HepG2 (cell line): Measurements from ENCODE around the gene EEF1AKMT4. TPM values are rescaled to one million over a fixed set of nuclear protein-coding genes. Genes with fewer than 3 reads are reported as not detected.

Source experiments
- ATAC-seq: fragments of 200-7000 bp; cut with Tn5 transposase; 3 replicates; pipeline ENCODE4 v1.9.1; 2020; ENCODE audit warnings: mild to moderate bottlenecking, moderate library complexity
- BruUV-seq: library from RNA; stranded (reverse); fragments of 400-500 nt; replicated peaks from 2 replicates; lab custom pipeline; 2021; lab: Mats Ljungman, UMichigan
- CTCF ChIA-PET: fragments of 300-600 bp; formaldehyde crosslinking; extraction: SDS; loops from one replicate; lab custom pipeline; 2021; ENCODE audit warnings: low total read pairs, inconsistent platforms, low intra/inter-chr PET ratio; lab: Yijun Ruan, JAX
- POLR2A ChIA-PET: fragments of 350-600 bp; sonication (Branson Sonifier 250); formaldehyde crosslinking; loops from one replicate; lab custom pipeline; 2020; ENCODE audit warnings: antibody characterized with exemption, inconsistent platforms; lab: Yijun Ruan, JAX
- DNase-seq: peaks from one replicate; pipeline ENCODE4 v3.0.0-alpha.2; 2015; ENCODE audit warnings: low spot score
- FAIRE-seq: peaks from 3 replicates; lab custom pipeline; 2011; peaks lifted over from hg19 to GRCh38; lab: Jason Lieb, UNC
- H2AFZ ChIP-seq: one replicate; pipeline ENCODE4 v1.6.1; 2011; ENCODE audit warnings: low read length, inconsistent platforms
- H3K27ac ChIP-seq: fragments of 300-600 bp; 3 replicates; pipeline ENCODE4 v1.8.0; 2011; ENCODE audit warnings: mixed run types, mild to moderate bottlenecking, mixed read lengths, low read length, inconsistent platforms; ENCODE audit not compliant: insufficient read depth; ENCODE audit errors: extremely low read length
- H3K27me3 ChIP-seq, 2 experiments: fragments of 200-600 bp in 1 of 2; 2 replicates in 1 of 2; 3 replicates in 1 of 2; pipeline versions ENCODE4 v1.6.0 to v1.8.0; 2011; ENCODE audit warnings: low read length in 2 of 2, mild to moderate bottlenecking in 2 of 2, moderate library complexity in 2 of 2, inconsistent platforms in 1 of 2; ENCODE audit not compliant: insufficient read depth in 2 of 2, control insufficient read depth in 1 of 2
- H3K36me3 ChIP-seq, 2 experiments: fragments of 200-600 bp in 1 of 2; replicated peaks in 1 of 2; 2 replicates in 1 of 2; 3 replicates in 1 of 2; pipeline versions ENCODE4 v1.5.1 to v1.8.0; 2011; ENCODE audit warnings: low read length in 2 of 2, inconsistent platforms in 1 of 2; ENCODE audit not compliant: insufficient read depth in 2 of 2, control insufficient read depth in 1 of 2
- H3K4me1 ChIP-seq: 2 replicates; pipeline ENCODE4 v1.5.1; 2012; ENCODE audit warnings: low read length, inconsistent platforms; ENCODE audit not compliant: insufficient read depth
- H3K4me2 ChIP-seq: 2 replicates; pipeline ENCODE4 v1.6.0; 2011; ENCODE audit warnings: low read depth, low read length, inconsistent platforms
- H3K4me3 ChIP-seq, 3 experiments: fragments of 200-600 bp in 1 of 3; sonication (generic), shearing (Covaris generic) in 1 of 3; replicated peaks in 1 of 3; 2 replicates each; pipeline ENCODE4 v1.5.1; 2011 to 2016; ENCODE audit warnings: low read length in 3 of 3, inconsistent platforms in 2 of 3, low read depth in 2 of 3, mild to moderate bottlenecking in 2 of 3, control low read depth in 1 of 3, mixed read lengths in 1 of 3; ENCODE audit not compliant: insufficient read depth in 1 of 3
- H3K79me2 ChIP-seq: one replicate; pipeline ENCODE4 v1.6.1; 2011; ENCODE audit warnings: low read length, inconsistent platforms; ENCODE audit not compliant: insufficient read depth
- H3K9ac ChIP-seq: 2 replicates; pipeline ENCODE4 v1.6.0; 2011; ENCODE audit warnings: mild to moderate bottlenecking, low read depth, low read length, inconsistent platforms; ENCODE audit not compliant: insufficient read depth
- H3K9me3 ChIP-seq: 2 replicates; pipeline ENCODE4 v1.5.1; 2012; ENCODE audit warnings: mild to moderate bottlenecking, low read length
- H4K20me1 ChIP-seq: 2 replicates; pipeline ENCODE4 v1.6.0; 2011; ENCODE audit warnings: inconsistent platforms, mild to moderate bottlenecking, low read length, moderate library complexity; ENCODE audit not compliant: insufficient read depth
- BRD4 ChIP-seq: sonication (generic); formaldehyde crosslinking; IDR thresholded peaks from 2 replicates; pipeline ENCODE4 v1.4.0; 2020; ENCODE audit warnings: missing genetic modification reagents
- HOXA7 ChIP-seq: sonication (generic); formaldehyde crosslinking; IDR thresholded peaks from 2 replicates; pipeline ENCODE4 v1.8.1; 2022; ENCODE audit warnings: mild to moderate bottlenecking, missing genetic modification reagents, moderate library complexity
- MIXL1 ChIP-seq: IDR thresholded peaks from 2 replicates; pipeline ENCODE4 v1.6.1; 2016
- ZNF713 ChIP-seq: sonication (generic); formaldehyde crosslinking; IDR thresholded peaks from 2 replicates; pipeline ENCODE4 v1.4.0; 2020; ENCODE audit warnings: mild to moderate bottlenecking, missing genetic modification reagents
- WGBS: methylation state at CpG from one replicate; pipeline ENCODE4 v1.1.6; 2017; ENCODE audit warnings: low lambda C conversion rate; 5-methylcytosine and 5-hydroxymethylcytosine counted together
- in situ Hi-C: cut with HindIII; loops from 2 replicates; pipeline ENCODE4 v1.10.0; 2017; ENCODE audit warnings: low pct_unique_long_range_greater_than_20kb; ENCODE audit not compliant: extremely low pct_ligation_motif_present
- intact Hi-C: fragments of 100-400 bp; cut with micrococcal nuclease; formaldehyde crosslinking; loops from one replicate; pipeline ENCODE4 v1.10.0; 2022; ENCODE audit not compliant: unreplicated experiment
- polyA plus RNA-seq, 8 experiments: library from polyadenylated mRNA; depleted of rRNA in 3 of 8; stranded (reverse) in 7 of 8; unstranded in 1 of 8; fragments of >200 nt; fragmentation: Illumina TruSeq in 4 of 8; extraction: Trizol in 4 of 8; gene quantifications; 2 replicates each; pipeline versions ENCODE4 v1.2.1 to v1.2.3, GENCODE V29; 2011 to 2016; ENCODE audit warnings: low read depth in 4 of 8, missing spikeins in 1 of 8, mixed read lengths in 1 of 8; ENCODE audit not compliant: insufficient read depth in 1 of 8
- total RNA-seq, 5 experiments: library from RNA; depleted of rRNA; stranded (reverse); fragments of >200 nt; fragmentation: Illumina TruSeq; extraction: Trizol; gene quantifications; 2 replicates each; pipeline ENCODE4 v1.2.3, GENCODE V29; 2016; ENCODE audit warnings: low read depth in 1 of 5
- TF ChIP-seq, protein P1 (sequence below): fragments of 450-650 bp; IDR thresholded peaks from 2 replicates; pipeline ENCODE4 v1.6.1; 2016
- TF ChIP-seq, protein P2 (sequence below): sonication (generic); formaldehyde crosslinking; IDR thresholded peaks from 2 replicates; pipeline ENCODE4 v1.9.0; 2021; ENCODE audit warnings: mild to moderate bottlenecking, missing genetic modification reagents
- TF ChIP-seq, protein P3 (sequence below): sonication (generic); formaldehyde crosslinking; IDR thresholded peaks from 2 replicates; pipeline ENCODE4 v1.4.0; 2020; ENCODE audit warnings: mild to moderate bottlenecking, missing genetic modification reagents
- TF ChIP-seq, protein P4 (sequence below): IDR thresholded peaks from 2 replicates; pipeline ENCODE4 v1.6.1; 2012; ENCODE audit warnings: low read length, improper control_type of control experiment

Gene EEF1AKMT4
- total and polyA plus RNA-seq, 2 of the 13 experiments (the other 11 are each of a cell fraction or from before 2014, with no cell fraction given), result 13.1 to 15.8 TPM

DNA sequence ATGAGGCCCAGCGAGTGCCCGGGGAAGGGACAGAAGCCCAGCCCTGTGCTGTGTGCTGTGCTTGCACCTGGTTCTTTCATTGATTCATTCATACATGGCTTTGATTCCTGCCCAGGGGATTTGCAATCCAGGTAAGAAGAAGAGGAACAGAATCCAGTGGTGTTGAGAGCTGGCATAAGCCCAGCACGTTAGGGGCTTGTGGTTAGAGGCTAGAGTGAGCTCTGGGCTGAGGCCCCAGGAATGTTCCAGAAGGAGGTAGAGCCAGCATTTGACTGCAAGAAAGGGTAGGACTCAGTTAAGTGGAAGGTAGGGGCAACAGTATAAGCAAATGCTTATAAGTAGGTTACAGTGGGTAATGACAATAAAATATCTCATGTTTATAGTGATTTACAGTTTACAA, 17.8 kb upstream of the EEF1AKMT4 start:
- BruUV-seq, result no TSS peak
- DNase-seq (no peak), FAIRE-seq (no peak), ATAC-seq (no peak)
- Histone ChIP-seq H3K4me3 (no peak overlapping the region), H3K36me3 (no peaks in the 10 kb centered on the region), H3K4me1 (peaks cover 11% of the 10 kb centered on the region; the same call in 1 of the 2 replicates), H2AFZ (no peak overlapping the region), H3K27me3 (peaks cover 17 to 78% of the 10 kb centered on the region in 2 experiments; a peak in 4 of 5 replicates), H3K9me3 (no peaks in the 10 kb centered on the region), H3K79me2 (no peaks in the 10 kb centered on the region), H3K9ac (no peak overlapping the region), H3K27ac (no peak overlapping the region), H4K20me1 (peaks cover 5% of the 10 kb centered on the region; the same call in 1 of the 2 replicates), H3K4me2 (no peak overlapping the region)
- in situ Hi-C loops, result loop anchor here (5.0 kb wide), 1 partner anchor 334 kb away; no protein-coding TSS in a partner anchor
- WGBS, result 16% methylated on average over 3 of the region's 3 CpGs
- no peak for TF ChIP-seq ZNF713 (CRISPR knock-in tag)
- TF ChIP-seq BRD4 (CRISPR knock-in tag), result no peak
- TF ChIP-seq MIXL1 (CRISPR knock-in tag), result no peak
- TF ChIP-seq, protein P1, sequence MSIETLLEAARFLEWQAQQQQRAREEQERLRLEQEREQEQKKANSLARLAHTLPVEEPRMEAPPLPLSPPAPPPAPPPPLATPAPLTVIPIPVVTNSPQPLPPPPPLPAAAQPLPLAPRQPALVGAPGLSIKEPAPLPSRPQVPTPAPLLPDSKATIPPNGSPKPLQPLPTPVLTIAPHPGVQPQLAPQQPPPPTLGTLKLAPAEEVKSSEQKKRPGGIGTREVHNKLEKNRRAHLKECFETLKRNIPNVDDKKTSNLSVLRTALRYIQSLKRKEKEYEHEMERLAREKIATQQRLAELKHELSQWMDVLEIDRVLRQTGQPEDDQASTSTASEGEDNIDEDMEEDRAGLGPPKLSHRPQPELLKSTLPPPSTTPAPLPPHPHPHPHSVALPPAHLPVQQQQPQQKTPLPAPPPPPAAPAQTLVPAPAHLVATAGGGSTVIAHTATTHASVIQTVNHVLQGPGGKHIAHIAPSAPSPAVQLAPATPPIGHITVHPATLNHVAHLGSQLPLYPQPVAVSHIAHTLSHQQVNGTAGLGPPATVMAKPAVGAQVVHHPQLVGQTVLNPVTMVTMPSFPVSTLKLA, result no peak
- TF ChIP-seq HOXA7, result no peak
- TF ChIP-seq, protein P2, sequence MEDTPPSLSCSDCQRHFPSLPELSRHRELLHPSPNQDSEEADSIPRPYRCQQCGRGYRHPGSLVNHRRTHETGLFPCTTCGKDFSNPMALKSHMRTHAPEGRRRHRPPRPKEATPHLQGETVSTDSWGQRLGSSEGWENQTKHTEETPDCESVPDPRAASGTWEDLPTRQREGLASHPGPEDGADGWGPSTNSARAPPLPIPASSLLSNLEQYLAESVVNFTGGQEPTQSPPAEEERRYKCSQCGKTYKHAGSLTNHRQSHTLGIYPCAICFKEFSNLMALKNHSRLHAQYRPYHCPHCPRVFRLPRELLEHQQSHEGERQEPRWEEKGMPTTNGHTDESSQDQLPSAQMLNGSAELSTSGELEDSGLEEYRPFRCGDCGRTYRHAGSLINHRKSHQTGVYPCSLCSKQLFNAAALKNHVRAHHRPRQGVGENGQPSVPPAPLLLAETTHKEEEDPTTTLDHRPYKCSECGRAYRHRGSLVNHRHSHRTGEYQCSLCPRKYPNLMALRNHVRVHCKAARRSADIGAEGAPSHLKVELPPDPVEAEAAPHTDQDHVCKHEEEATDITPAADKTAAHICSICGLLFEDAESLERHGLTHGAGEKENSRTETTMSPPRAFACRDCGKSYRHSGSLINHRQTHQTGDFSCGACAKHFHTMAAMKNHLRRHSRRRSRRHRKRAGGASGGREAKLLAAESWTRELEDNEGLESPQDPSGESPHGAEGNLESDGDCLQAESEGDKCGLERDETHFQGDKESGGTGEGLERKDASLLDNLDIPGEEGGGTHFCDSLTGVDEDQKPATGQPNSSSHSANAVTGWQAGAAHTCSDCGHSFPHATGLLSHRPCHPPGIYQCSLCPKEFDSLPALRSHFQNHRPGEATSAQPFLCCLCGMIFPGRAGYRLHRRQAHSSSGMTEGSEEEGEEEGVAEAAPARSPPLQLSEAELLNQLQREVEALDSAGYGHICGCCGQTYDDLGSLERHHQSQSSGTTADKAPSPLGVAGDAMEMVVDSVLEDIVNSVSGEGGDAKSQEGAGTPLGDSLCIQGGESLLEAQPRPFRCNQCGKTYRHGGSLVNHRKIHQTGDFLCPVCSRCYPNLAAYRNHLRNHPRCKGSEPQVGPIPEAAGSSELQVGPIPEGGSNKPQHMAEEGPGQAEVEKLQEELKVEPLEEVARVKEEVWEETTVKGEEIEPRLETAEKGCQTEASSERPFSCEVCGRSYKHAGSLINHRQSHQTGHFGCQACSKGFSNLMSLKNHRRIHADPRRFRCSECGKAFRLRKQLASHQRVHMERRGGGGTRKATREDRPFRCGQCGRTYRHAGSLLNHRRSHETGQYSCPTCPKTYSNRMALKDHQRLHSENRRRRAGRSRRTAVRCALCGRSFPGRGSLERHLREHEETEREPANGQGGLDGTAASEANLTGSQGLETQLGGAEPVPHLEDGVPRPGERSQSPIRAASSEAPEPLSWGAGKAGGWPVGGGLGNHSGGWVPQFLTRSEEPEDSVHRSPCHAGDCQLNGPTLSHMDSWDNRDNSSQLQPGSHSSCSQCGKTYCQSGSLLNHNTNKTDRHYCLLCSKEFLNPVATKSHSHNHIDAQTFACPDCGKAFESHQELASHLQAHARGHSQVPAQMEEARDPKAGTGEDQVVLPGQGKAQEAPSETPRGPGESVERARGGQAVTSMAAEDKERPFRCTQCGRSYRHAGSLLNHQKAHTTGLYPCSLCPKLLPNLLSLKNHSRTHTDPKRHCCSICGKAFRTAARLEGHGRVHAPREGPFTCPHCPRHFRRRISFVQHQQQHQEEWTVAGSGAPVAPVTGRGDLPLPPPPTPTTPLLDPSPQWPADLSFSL (CRISPR knock-in tag), result no peak
- TF ChIP-seq, protein P3, sequence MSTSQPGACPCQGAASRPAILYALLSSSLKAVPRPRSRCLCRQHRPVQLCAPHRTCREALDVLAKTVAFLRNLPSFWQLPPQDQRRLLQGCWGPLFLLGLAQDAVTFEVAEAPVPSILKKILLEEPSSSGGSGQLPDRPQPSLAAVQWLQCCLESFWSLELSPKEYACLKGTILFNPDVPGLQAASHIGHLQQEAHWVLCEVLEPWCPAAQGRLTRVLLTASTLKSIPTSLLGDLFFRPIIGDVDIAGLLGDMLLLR, result no peak
- TF ChIP-seq, protein P4, sequence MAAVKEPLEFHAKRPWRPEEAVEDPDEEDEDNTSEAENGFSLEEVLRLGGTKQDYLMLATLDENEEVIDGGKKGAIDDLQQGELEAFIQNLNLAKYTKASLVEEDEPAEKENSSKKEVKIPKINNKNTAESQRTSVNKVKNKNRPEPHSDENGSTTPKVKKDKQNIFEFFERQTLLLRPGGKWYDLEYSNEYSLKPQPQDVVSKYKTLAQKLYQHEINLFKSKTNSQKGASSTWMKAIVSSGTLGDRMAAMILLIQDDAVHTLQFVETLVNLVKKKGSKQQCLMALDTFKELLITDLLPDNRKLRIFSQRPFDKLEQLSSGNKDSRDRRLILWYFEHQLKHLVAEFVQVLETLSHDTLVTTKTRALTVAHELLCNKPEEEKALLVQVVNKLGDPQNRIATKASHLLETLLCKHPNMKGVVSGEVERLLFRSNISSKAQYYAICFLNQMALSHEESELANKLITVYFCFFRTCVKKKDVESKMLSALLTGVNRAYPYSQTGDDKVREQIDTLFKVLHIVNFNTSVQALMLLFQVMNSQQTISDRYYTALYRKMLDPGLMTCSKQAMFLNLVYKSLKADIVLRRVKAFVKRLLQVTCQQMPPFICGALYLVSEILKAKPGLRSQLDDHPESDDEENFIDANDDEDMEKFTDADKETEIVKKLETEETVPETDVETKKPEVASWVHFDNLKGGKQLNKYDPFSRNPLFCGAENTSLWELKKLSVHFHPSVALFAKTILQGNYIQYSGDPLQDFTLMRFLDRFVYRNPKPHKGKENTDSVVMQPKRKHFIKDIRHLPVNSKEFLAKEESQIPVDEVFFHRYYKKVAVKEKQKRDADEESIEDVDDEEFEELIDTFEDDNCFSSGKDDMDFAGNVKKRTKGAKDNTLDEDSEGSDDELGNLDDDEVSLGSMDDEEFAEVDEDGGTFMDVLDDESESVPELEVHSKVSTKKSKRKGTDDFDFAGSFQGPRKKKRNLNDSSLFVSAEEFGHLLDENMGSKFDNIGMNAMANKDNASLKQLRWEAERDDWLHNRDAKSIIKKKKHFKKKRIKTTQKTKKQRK, result no peak
- POLR2A ChIA-PET, result interaction anchor here (1.9 kb wide), 1 partner anchor 11 kb away, joined by 6 read pairs; no protein-coding TSS in a partner anchor
- CTCF ChIA-PET, result no interaction called here
- intact Hi-C loops, result no loop called here
